GM12878 (cell line): ENCODE measurements around the gene CCL22. TPM values are rescaled to one million over a fixed set of nuclear protein-coding genes. Genes with fewer than 3 reads are reported as not detected.

ENCODE experiments used
- ATAC-seq: fragments of 200-7000 bp; cut with Tn5 transposase; 3 replicates; pipeline ENCODE4 v1.9.1; 2020; ENCODE audit warnings: mild to moderate bottlenecking, moderate library complexity
- BruUV-seq: library from RNA; stranded (reverse); fragments of 400-500 nt; replicated peaks from 2 replicates; lab custom pipeline; 2021; lab: Mats Ljungman, UMichigan
- CTCF ChIA-PET: fragments of 300-600 bp; sonication (Branson Sonifier 250); formaldehyde crosslinking; extraction: SDS; loops from one replicate; lab custom pipeline; 2021; ENCODE audit warnings: inconsistent platforms; lab: Yijun Ruan, JAX
- POLR2A ChIA-PET: fragments of 350-600 bp; formaldehyde crosslinking; extraction: SDS; loops from one replicate; lab custom pipeline; 2021; ENCODE audit warnings: inconsistent platforms; lab: Charles Lee
- RAD21 ChIA-PET: fragments of 300-600 bp; sonication (Branson Sonifier 250); formaldehyde crosslinking; loops from one replicate; lab custom pipeline; 2023; ENCODE audit warnings: antibody characterized with exemption; ENCODE audit not compliant: unreplicated experiment; lab: Charles Lee
- SMC1A ChIA-PET: fragments of 300-600 bp; sonication (Branson Sonifier 250); formaldehyde crosslinking; loops from one replicate; lab custom pipeline; 2023; ENCODE audit not compliant: unreplicated experiment, uncharacterized antibody; lab: Charles Lee
- DNase-seq: peaks from one replicate; pipeline ENCODE4 v3.0.0-alpha.2; 2011; ENCODE audit warnings: low read depth, low spot score
- FAIRE-seq: peaks from 3 replicates; lab custom pipeline; 2011; peaks lifted over from hg19 to GRCh38; lab: Jason Lieb, UNC
- H2AFZ ChIP-seq: 2 replicates; pipeline ENCODE4 v1.6.0; 2011; ENCODE audit warnings: low read depth, low read length, control low read depth; ENCODE audit not compliant: control insufficient read depth
- H3K27ac ChIP-seq: 2 replicates; pipeline ENCODE4 v1.5.1; 2011; ENCODE audit warnings: control low read depth; ENCODE audit not compliant: control insufficient read depth, insufficient read depth
- H3K27me3 ChIP-seq, 2 experiments: replicated peaks in 1 of 2; 2 replicates each; pipeline versions ENCODE4 v1.6.0 to v1.6.1; 2011; ENCODE audit warnings: low read length in 1 of 2; ENCODE audit not compliant: control insufficient read depth in 2 of 2, insufficient read depth in 2 of 2
- H3K36me3 ChIP-seq, 2 experiments: 2 replicates each; pipeline ENCODE4 v1.5.1; 2011; ENCODE audit warnings: low read length in 1 of 2; ENCODE audit not compliant: control insufficient read depth in 2 of 2, insufficient read depth in 2 of 2
- H3K4me1 ChIP-seq: 2 replicates; pipeline ENCODE4 v1.6.1; 2011; ENCODE audit warnings: mild to moderate bottlenecking, low read length, moderate library complexity, mixed read lengths; ENCODE audit not compliant: control insufficient read depth, insufficient read depth
- H3K4me2 ChIP-seq: 2 replicates; pipeline ENCODE4 v1.6.0; 2011; ENCODE audit warnings: control low read depth; ENCODE audit not compliant: control insufficient read depth, insufficient read depth
- H3K4me3 ChIP-seq: fragments of 200-600 bp; sonication (generic); 2 replicates; pipeline ENCODE4 v1.5.1; 2016
- H3K79me2 ChIP-seq: 2 replicates; pipeline ENCODE4 v1.6.0; 2011; ENCODE audit warnings: low read length; ENCODE audit not compliant: control insufficient read depth, insufficient read depth
- H3K9ac ChIP-seq: 2 replicates; pipeline ENCODE4 v1.8.0; 2011; ENCODE audit warnings: low read length, control low read depth, mixed read lengths; ENCODE audit not compliant: control insufficient read depth, insufficient read depth
- H3K9me3 ChIP-seq: replicated peaks from 3 replicates; pipeline ENCODE4 v1.5.1; 2011; ENCODE audit warnings: mild to moderate bottlenecking, low read length; ENCODE audit not compliant: control insufficient read depth, insufficient read depth
- H4K20me1 ChIP-seq: 2 replicates; pipeline ENCODE4 v1.6.0; 2011; ENCODE audit not compliant: control insufficient read depth, insufficient read depth
- CBFB ChIP-seq: IDR thresholded peaks from 2 replicates; pipeline ENCODE4 v1.6.1; 2016; ENCODE audit warnings: antibody characterized with exemption, low read depth
- CHD4 ChIP-seq: fragments of 200-600 bp; sonication (generic); IDR thresholded peaks from 2 replicates; pipeline ENCODE4 v1.6.1; 2016; ENCODE audit warnings: mild to moderate bottlenecking
- E2F8 ChIP-seq: fragments of 450-650 bp; IDR thresholded peaks from 2 replicates; pipeline ENCODE4 v1.6.1; 2018; ENCODE audit warnings: mild to moderate bottlenecking, low read depth, moderate library complexity; ENCODE audit not compliant: partially characterized antibody
- EED ChIP-seq: sonication (generic); IDR thresholded peaks from 2 replicates; pipeline ENCODE4 v1.6.1; 2016; ENCODE audit warnings: antibody characterized with exemption, low read depth
- ETV6 ChIP-seq, 2 experiments: fragments of 450-650 bp in 1 of 2; IDR thresholded peaks in 1 of 2; conservative IDR thresholded peaks in 1 of 2; 2 replicates each; pipeline ENCODE4 v1.6.1; 2014; ENCODE audit warnings: antibody characterized with exemption in 1 of 2, borderline replicate concordance in 1 of 2, low read depth in 1 of 2, mild to moderate bottlenecking in 1 of 2, moderate library complexity in 1 of 2
- IKZF1 ChIP-seq: fragments of 450-650 bp; conservative IDR thresholded peaks from 2 replicates; pipeline ENCODE4 v1.6.1; 2017; ENCODE audit warnings: antibody characterized with exemption, mild to moderate bottlenecking
- IKZF2 ChIP-seq, 2 experiments: fragments of 450-650 bp; IDR thresholded peaks; 2 replicates each; pipeline ENCODE4 v1.6.1; 2017; ENCODE audit warnings: mild to moderate bottlenecking in 2 of 2, moderate library complexity in 2 of 2
- IRF5 ChIP-seq: fragments of 450-650 bp; IDR thresholded peaks from 2 replicates; pipeline ENCODE4 v1.6.1; 2017; ENCODE audit warnings: borderline replicate concordance
- MEF2B ChIP-seq: fragments of 450-650 bp; IDR thresholded peaks from 2 replicates; pipeline ENCODE4 v1.6.1; 2018; ENCODE audit warnings: mild to moderate bottlenecking, moderate library complexity; ENCODE audit not compliant: partially characterized antibody, poor library complexity, severe bottlenecking
- MTA3 ChIP-seq: IDR thresholded peaks from 2 replicates; pipeline ENCODE4 v1.6.1; 2012; ENCODE audit warnings: low read length, inconsistent platforms, borderline replicate concordance
- MYC ChIP-seq: IDR thresholded peaks from 2 replicates; pipeline ENCODE4 v1.6.1; 2011; ENCODE audit warnings: mild to moderate bottlenecking, low read length, moderate library complexity, inconsistent platforms; ENCODE audit not compliant: insufficient read depth, insufficient replicate concordance, insufficient read length, severe bottlenecking
- NFIC ChIP-seq: IDR thresholded peaks from 2 replicates; pipeline ENCODE4 v1.6.1; 2012; ENCODE audit warnings: low read depth, mild to moderate bottlenecking, inconsistent platforms, low read length, moderate library complexity
- NFXL1 ChIP-seq: fragments of 450-650 bp; IDR thresholded peaks from 2 replicates; pipeline ENCODE4 v1.6.1; 2017; ENCODE audit warnings: antibody characterized with exemption, mild to moderate bottlenecking, borderline replicate concordance
- PBX3 ChIP-seq: IDR thresholded peaks from 2 replicates; pipeline ENCODE4 v1.6.1; 2011; ENCODE audit warnings: mild to moderate bottlenecking, low read depth, low read length, moderate library complexity; ENCODE audit not compliant: insufficient replicate concordance
- ZNF622 ChIP-seq: fragments of 450-650 bp; IDR thresholded peaks from 2 replicates; pipeline ENCODE4 v1.6.1; 2017; ENCODE audit warnings: mild to moderate bottlenecking, inconsistent platforms
- WGBS: methylation state at CpG from one replicate; pipeline ENCODE4 v1.1.6; 2016; ENCODE audit warnings: low lambda C conversion rate; ENCODE audit not compliant: insufficient replicate concordance, insufficient coverage; ENCODE audit errors: missing lambda C conversion rate; 5-methylcytosine and 5-hydroxymethylcytosine counted together
- in situ Hi-C: fragments of 300-500 bp; cut with MboI; formaldehyde crosslinking; loops from 9 replicates; pipeline ENCODE4 v1.14.3; 2018; ENCODE audit warnings: mixed read lengths
- intact Hi-C: fragments of 100-400 bp; cut with micrococcal nuclease; formaldehyde crosslinking; loops from one replicate; pipeline ENCODE4 v1.14.2; 2022; ENCODE audit not compliant: unreplicated experiment
- polyA plus RNA-seq, 11 experiments: library from polyadenylated mRNA; depleted of rRNA in 4 of 11; unstranded in 6 of 11; stranded (reverse) in 5 of 11; fragments of >200 nt; fragmentation: Nextera tagmentation in 4 of 11; fragmentation: Illumina TruSeq in 1 of 11; extraction: Ambion mirVana in 4 of 11; extraction: Trizol in 1 of 11; gene quantifications; 1 replicate in 1 of 11; 2 replicates in 10 of 11; pipeline versions ENCODE4 v1.2.1 to v1.2.3, GENCODE V29; 2011 to 2016; ENCODE audit warnings: inconsistent platforms in 2 of 11, missing spikeins in 2 of 11, low read depth in 1 of 11
- total RNA-seq, 4 experiments: library from RNA; depleted of rRNA in 3 of 4; stranded (reverse); fragments of >200 nt in 3 of 4; fragmentation: Illumina TruSeq in 1 of 4; extraction: Trizol in 1 of 4; gene quantifications; 2 replicates each; pipeline versions ENCODE4 v1.2.1 to v1.2.3, GENCODE V29; 2013 to 2021

Gene CCL22
- total and polyA plus RNA-seq, 10 of the 15 experiments (the other 5 are each of a cell fraction or from before 2014, with no cell fraction given), result 38.0 to 704 (median 349) TPM

- peak; percentile 7; the same call in 1 of the 2 replicates for TF ChIP-seq IRF5
- no peak for TF ChIP-seq ZNF622
- peak; percentile 6 for TF ChIP-seq PBX3
- no peak for TF ChIP-seq E2F8
These were observed 45.1 kb upstream of the CCL22 start (continued) for GRCh38 chr16:57313509-57313908.

GRCh38 chr16:57314161-57314785 lies 44.3 kb upstream of the CCL22 start:
- H3K36me3 ChIP-seq, result no peaks in the 10 kb centered on the region
- H2AFZ ChIP-seq, result no peak overlapping the region; the same call in 1 of the 2 replicates
- BruUV-seq, result no TSS peak
- WGBS, result 6% methylated on average over 1 of the region's 1 CpG
- H3K9me3 ChIP-seq, result no peaks in the 10 kb centered on the region
- FAIRE-seq (peak; percentile 69), DNase-seq (no peak), ATAC-seq (peak; percentile 59)
- no peaks in the 10 kb centered on the region for H3K79me2 ChIP-seq
- ChIA-PET POLR2A (interaction anchor here (0.6 to 1.2 kb wide), 5 partner anchors 10 to 103 kb away, joined by 3 to 6 read pairs (median 4); no protein-coding TSS in a partner anchor), SMC1A (interaction anchor here (0.7 to 1.6 kb wide), 15 partner anchors 9 to 905 kb away, joined by 3 to 9 read pairs (median 3); no protein-coding TSS in a partner anchor), RAD21 (interaction anchor here (0.7 to 2.6 kb wide), 13 partner anchors 9 to 104 kb away, joined by 3 to 7 read pairs (median 4); no protein-coding TSS in a partner anchor), CTCF (interaction anchor here (0.5 to 1.4 kb wide), 9 partner anchors 9 to 108 kb away, joined by 3 to 10 read pairs (median 3); no protein-coding TSS in a partner anchor)
- peaks cover 16% of the 10 kb centered on the region for H3K4me1 ChIP-seq
- no peak overlapping the region for H3K27ac ChIP-seq
- intact Hi-C loops (no loop called here), in situ Hi-C loops (no loop called here)
- no peak overlapping the region for H3K9ac ChIP-seq
- no peaks in the 10 kb centered on the region for H4K20me1 ChIP-seq
- no peaks in the 10 kb centered on the region for H3K27me3 ChIP-seq
- no peak overlapping the region for H3K4me3 ChIP-seq
- H3K4me2 ChIP-seq, result peak overlapping the region; percentile 21; the same call in 1 of the 2 replicates
- TF ChIP-seq MYC, result no peak
- peak; percentile 20 for TF ChIP-seq MEF2B
- TF ChIP-seq NFXL1, result no peak
- TF ChIP-seq ETV6 (conservative IDR thresholded peaks at IDR 0.05 in 1 of 2, IDR thresholded peaks at IDR 0.05 in 1 of 2; ENCODE audit: borderline replicate concordance in 1 of 2, low read depth in 1 of 2), result peak in 1 of 2 experiments; percentile 12; a peak in 1 of 4 replicates
- peak; percentile 59 to 74; a peak in 2 of 4 replicates for TF ChIP-seq IKZF2 (IDR thresholded peaks at IDR 0.05)
- no peak for TF ChIP-seq EED
- TF ChIP-seq IKZF1, result peak; percentile 47
- no peak for TF ChIP-seq CBFB
- peak; percentile 61; the same call in 1 of the 2 replicates for TF ChIP-seq MTA3
- no peak for TF ChIP-seq CHD4
- 0 out of 2 replicates have a peak, but pooled peaks have one; percentile 31 for TF ChIP-seq NFIC
